Endothelial cell (in vitro differentiated cells): ENCODE measurements around the gene HMOX1. TPM values are rescaled to one million over a fixed set of nuclear protein-coding genes. Genes with fewer than 3 reads are reported as not detected.

Experiments
- DNase-seq: peaks from one replicate; pipeline ENCODE4 v3.0.0; 2021; ENCODE audit warnings: low spot score
- H3K27ac Mint-ChIP-seq: one replicate; pipeline ENCODE4 v1.8.0; 2021; ENCODE audit warnings: mixed read lengths, inconsistent platforms; ENCODE audit not compliant: unreplicated experiment
- H3K27me3 Mint-ChIP-seq: one replicate; pipeline ENCODE4 v1.8.0; 2021; ENCODE audit warnings: mild to moderate bottlenecking, moderate library complexity, mixed read lengths, inconsistent platforms; ENCODE audit not compliant: unreplicated experiment
- H3K36me3 Mint-ChIP-seq: one replicate; pipeline ENCODE4 v1.8.0; 2021; ENCODE audit warnings: mild to moderate bottlenecking, low read depth, mixed read lengths, inconsistent platforms; ENCODE audit not compliant: unreplicated experiment
- H3K4me1 Mint-ChIP-seq: one replicate; pipeline ENCODE4 v1.8.0; 2021; ENCODE audit warnings: mild to moderate bottlenecking, mixed read lengths, inconsistent platforms; ENCODE audit not compliant: unreplicated experiment
- H3K4me3 Mint-ChIP-seq: one replicate; pipeline ENCODE4 v1.8.0; 2021; ENCODE audit warnings: mild to moderate bottlenecking, mixed read lengths, inconsistent platforms; ENCODE audit not compliant: unreplicated experiment
- H3K9me3 Mint-ChIP-seq: one replicate; pipeline ENCODE4 v1.8.0; 2021; ENCODE audit warnings: mixed read lengths, inconsistent platforms; ENCODE audit not compliant: unreplicated experiment
- total RNA-seq: library from RNA; stranded (reverse); fragmentation: NEBNext Ultra II Directional; extraction: Animal tissue kit (Norgen Biotek cat#: 25700); gene quantifications from one replicate; pipeline ENCODE4 v1.2.1, GENCODE V29; 2021; ENCODE audit not compliant: unreplicated experiment
- TF ChIP-seq, protein P1 (sequence below): fragments of 200-600 bp; sonication (generic); IDR thresholded peaks from one replicate; pipeline ENCODE4 v1.5.0; 2021; ENCODE audit warnings: antibody characterized with exemption; ENCODE audit not compliant: unreplicated experiment

Gene HMOX1
- total RNA-seq, 1 donor from 2014 or later: 17.5 TPM

DNA sequence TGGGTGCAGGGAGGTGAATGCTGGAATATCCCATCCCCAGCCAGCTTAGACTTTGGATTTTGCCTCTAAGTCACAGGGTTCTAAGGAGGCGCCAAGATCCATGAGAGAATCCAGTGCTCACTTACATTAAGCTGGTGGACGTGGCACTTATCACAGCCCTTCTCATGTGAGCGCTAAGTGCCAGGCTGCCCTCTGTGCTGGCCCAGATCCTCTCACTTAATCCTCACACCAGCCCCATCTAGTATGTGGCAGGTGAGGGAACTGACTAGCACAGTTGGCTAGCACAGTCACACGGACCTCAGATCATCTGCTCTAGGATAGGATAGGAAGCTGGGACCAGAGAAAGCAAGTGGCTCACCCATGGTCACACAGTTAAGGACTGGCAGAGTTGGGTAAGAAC, 3.6 kb downstream of the HMOX1 start:
- H3K27ac Mint-ChIP-seq: no peak overlapping the region
- H3K27me3 Mint-ChIP-seq: peaks cover 2% of the 10 kb centered on the region
- TF ChIP-seq, protein P1, sequence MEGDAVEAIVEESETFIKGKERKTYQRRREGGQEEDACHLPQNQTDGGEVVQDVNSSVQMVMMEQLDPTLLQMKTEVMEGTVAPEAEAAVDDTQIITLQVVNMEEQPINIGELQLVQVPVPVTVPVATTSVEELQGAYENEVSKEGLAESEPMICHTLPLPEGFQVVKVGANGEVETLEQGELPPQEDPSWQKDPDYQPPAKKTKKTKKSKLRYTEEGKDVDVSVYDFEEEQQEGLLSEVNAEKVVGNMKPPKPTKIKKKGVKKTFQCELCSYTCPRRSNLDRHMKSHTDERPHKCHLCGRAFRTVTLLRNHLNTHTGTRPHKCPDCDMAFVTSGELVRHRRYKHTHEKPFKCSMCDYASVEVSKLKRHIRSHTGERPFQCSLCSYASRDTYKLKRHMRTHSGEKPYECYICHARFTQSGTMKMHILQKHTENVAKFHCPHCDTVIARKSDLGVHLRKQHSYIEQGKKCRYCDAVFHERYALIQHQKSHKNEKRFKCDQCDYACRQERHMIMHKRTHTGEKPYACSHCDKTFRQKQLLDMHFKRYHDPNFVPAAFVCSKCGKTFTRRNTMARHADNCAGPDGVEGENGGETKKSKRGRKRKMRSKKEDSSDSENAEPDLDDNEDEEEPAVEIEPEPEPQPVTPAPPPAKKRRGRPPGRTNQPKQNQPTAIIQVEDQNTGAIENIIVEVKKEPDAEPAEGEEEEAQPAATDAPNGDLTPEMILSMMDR: no peak
- no peak overlapping the region for H3K4me3 Mint-ChIP-seq
- H3K36me3 Mint-ChIP-seq: peaks cover 5% of the 10 kb centered on the region
- H3K9me3 Mint-ChIP-seq: no peaks in the 10 kb centered on the region
- no peak for DNase-seq
- peaks cover 16% of the 10 kb centered on the region for H3K4me1 Mint-ChIP-seq

DNA sequence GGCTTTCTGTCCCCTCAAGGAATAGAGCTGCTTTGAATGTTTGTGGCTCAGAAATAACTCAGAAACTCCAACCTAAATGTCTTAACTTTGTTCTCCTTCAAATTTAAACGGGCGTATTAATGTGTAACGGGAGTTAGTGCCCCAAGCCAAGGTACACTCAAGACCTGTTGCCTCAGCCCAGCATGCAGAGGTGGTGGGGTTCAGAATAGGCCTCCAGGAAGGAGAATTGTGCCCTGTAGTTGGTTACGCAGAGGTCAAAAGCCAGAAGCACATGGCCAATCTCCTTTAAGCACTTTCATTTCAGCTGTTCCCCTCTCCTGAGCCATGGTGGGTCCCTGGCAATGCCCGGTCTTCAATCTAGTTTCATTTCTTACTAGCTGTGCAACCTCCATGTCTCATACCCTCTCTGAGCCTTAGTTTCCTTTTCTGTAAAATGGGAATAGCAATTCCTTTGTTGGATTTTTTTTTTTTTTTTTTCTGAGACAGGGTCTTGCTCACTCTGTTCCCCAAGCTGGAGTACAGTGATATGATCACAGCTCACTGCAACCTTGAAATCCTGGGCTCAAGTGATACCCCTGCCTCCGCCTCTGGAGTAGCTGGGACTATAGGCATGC, 4.2 kb downstream of the HMOX1 start:
- Mint-ChIP-seq H3K27ac (no peak overlapping the region), H3K27me3 (peaks cover 2% of the 10 kb centered on the region), H3K36me3 (peaks cover 5% of the 10 kb centered on the region), H3K4me1 (peaks cover 12% of the 10 kb centered on the region), H3K9me3 (no peaks in the 10 kb centered on the region), H3K4me3 (no peak overlapping the region)
- DNase-seq: no peak
- TF ChIP-seq, protein P1: no peak

DNA sequence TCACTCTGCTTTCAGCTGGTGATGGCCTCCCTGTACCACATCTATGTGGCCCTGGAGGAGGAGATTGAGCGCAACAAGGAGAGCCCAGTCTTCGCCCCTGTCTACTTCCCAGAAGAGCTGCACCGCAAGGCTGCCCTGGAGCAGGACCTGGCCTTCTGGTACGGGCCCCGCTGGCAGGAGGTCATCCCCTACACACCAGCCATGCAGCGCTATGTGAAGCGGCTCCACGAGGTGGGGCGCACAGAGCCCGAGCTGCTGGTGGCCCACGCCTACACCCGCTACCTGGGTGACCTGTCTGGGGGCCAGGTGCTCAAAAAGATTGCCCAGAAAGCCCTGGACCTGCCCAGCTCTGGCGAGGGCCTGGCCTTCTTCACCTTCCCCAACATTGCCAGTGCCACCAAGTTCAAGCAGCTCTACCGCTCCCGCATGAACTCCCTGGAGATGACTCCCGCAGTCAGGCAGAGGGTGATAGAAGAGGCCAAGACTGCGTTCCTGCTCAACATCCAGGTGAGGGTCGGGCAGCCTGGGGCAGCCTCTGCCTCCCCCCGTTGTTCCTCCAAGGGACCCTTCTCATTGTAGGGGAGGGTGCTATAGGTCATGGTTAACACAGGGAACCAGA, 5.9 kb downstream of the HMOX1 start:
- Mint-ChIP-seq H3K9me3 (no peaks in the 10 kb centered on the region), H3K4me1 (peaks cover under 1% of the 10 kb centered on the region), H3K27me3 (no peaks in the 10 kb centered on the region), H3K36me3 (peaks cover 5% of the 10 kb centered on the region), H3K27ac (no peak overlapping the region), H3K4me3 (no peak overlapping the region)
- DNase-seq: no peak
- TF ChIP-seq, protein P1: no peak

DNA sequence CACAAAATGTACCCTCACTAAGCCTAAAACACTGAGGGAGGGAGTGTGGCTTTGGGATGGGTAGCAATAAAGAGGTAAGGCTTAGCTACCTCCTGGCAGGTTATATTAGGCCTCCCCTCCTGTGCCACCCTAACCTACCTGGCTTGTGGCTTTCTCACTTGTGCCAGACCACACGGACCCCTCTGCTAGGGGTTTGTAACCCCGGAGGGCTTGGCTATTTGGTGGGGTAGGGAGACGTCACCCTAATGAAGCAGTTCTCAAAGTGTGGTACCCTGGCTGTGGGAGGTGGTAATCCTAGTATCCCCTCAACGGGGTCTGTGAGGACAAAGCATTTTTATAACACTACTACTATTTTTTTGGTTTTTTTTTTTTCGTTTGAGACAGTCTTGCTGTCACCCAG, 10.0 kb downstream of the HMOX1 start:
- Mint-ChIP-seq H3K36me3 (peaks cover 5% of the 10 kb centered on the region), H3K9me3 (no peaks in the 10 kb centered on the region), H3K27me3 (peaks cover 4% of the 10 kb centered on the region), H3K27ac (no peak overlapping the region), H3K4me1 (no peaks in the 10 kb centered on the region), H3K4me3 (no peak overlapping the region)
- DNase-seq: no peak
- TF ChIP-seq, protein P1: no peak

DNA sequence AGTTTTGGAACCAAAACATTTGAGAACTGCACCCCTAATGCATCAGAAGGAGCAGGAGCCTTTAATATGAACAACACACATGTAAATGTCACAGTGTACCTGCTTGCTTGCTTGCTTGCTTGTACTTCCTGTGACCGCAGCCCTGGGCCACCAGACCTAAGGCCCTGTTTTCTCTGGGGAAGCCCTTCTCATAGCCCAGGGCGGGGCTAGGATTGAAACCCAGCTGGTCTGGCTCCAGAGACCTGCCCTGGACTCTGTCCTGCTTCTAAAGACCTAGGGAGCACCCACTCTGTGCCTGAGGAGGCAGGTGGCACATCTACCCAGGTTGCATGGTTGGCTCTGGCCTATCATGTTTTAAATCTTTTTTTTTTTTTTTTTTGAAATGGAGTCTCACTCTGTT, 11.5 kb downstream of the HMOX1 start:
- Mint-ChIP-seq H3K9me3 (no peaks in the 10 kb centered on the region), H3K4me1 (peaks cover 8% of the 10 kb centered on the region), H3K27ac (no peak overlapping the region)

More for the DNA sequence above, 11.5 kb downstream of the HMOX1 start:
- DNase-seq: no peak
- Mint-ChIP-seq H3K36me3 (peaks cover 5% of the 10 kb centered on the region), H3K27me3 (peaks cover 6% of the 10 kb centered on the region), H3K4me3 (no peak overlapping the region)
- TF ChIP-seq, protein P1: no peak
